ENCODE data around the gene AGRP. TPM values are rescaled to one million over a fixed set of nuclear protein-coding genes. Genes with fewer than 3 reads are reported as not detected.

The AGRP gene
- total and polyA plus RNA-seq, 2 donors from 2014 or later: 2.7 TPM; not detected in 1

DNA sequence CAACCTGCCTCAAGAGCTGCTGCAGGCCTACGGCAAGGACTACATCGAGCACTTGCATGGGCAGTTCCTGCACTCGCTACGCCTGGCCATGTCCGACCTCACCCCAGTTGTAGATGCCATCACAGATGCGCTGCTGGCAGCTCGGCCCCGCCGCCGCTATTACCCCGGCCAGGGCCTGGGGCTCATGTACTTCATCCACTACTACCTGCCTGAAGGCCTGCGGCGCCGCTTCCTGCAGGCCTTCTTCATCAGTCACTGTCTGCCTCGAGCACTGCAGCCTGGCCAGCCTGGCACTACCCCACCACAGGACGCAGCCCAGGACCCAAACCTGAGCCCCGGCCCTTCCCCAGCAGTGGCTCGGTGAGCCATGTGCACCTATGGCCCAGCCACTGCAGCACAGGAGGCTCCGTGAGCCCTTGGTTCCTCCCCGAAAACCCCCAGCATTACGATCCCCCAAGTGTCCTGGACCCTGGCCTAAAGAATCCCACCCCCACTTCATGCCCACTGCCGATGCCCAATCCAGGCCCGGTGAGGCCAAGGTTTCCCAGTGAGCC, 46.6 kb downstream of the AGRP start:
- intact Hi-C loops (cut with DNase I): no loop called here
- DNase-seq: no peak
- Histone ChIP-seq H3K4me3 (ENCODE audit: low read length in 3 of 3) (no peak overlapping the region), H3K9me3 (ENCODE audit: control insufficient read depth in 2 of 3, insufficient read depth in 1 of 3, low read length in 3 of 3) (no peaks in the 10 kb centered on the region), H3K27me3 (ENCODE audit: control insufficient read depth, insufficient read depth, low read length) (no peaks in the 10 kb centered on the region), H3K36me3 (ENCODE audit: control insufficient read depth in 2 of 3, insufficient read depth in 3 of 3, low read length in 3 of 3) (peaks cover 3 to 25% (median 18%) of the 10 kb centered on the region in 3 donors), H3K27ac (ENCODE audit: low read depth in 2 of 2, low read length in 2 of 2) (peak overlapping the region; percentile 79 to 85), H3K9ac (ENCODE audit: low read length in 3 of 3) (peak overlapping the region in 1 of 3 donors; percentile 44), H3K4me1 (ENCODE audit: control insufficient read depth in 2 of 3, insufficient read depth in 2 of 3, low read depth in 1 of 3, low read length in 3 of 3) (peaks cover 2 to 41% (median 25%) of the 10 kb centered on the region in 3 donors)
- TF ChIP-seq, protein P1, sequence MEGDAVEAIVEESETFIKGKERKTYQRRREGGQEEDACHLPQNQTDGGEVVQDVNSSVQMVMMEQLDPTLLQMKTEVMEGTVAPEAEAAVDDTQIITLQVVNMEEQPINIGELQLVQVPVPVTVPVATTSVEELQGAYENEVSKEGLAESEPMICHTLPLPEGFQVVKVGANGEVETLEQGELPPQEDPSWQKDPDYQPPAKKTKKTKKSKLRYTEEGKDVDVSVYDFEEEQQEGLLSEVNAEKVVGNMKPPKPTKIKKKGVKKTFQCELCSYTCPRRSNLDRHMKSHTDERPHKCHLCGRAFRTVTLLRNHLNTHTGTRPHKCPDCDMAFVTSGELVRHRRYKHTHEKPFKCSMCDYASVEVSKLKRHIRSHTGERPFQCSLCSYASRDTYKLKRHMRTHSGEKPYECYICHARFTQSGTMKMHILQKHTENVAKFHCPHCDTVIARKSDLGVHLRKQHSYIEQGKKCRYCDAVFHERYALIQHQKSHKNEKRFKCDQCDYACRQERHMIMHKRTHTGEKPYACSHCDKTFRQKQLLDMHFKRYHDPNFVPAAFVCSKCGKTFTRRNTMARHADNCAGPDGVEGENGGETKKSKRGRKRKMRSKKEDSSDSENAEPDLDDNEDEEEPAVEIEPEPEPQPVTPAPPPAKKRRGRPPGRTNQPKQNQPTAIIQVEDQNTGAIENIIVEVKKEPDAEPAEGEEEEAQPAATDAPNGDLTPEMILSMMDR (IDR thresholded peaks at IDR 0.05; ENCODE audit: borderline replicate concordance, extremely low read depth, insufficient read depth): no peak
- FAIRE-seq: no peak

GRCh38 chr16:67435758-67436164, 47.6 kb downstream of the AGRP start:
- Histone ChIP-seq H3K9ac (ENCODE audit: low read length in 3 of 3) (peak overlapping the region in 1 of 3 donors; percentile 74), H3K27ac (ENCODE audit: low read depth in 2 of 2, low read length in 2 of 2) (peak overlapping the region; percentile 88), H3K4me1 (ENCODE audit: control insufficient read depth in 2 of 3, insufficient read depth in 2 of 3, low read depth in 1 of 3, low read length in 3 of 3) (peaks cover 0 to 37% (median 19%) of the 10 kb centered on the region in 3 donors), H3K9me3 (ENCODE audit: control insufficient read depth in 2 of 3, insufficient read depth in 1 of 3, low read length in 3 of 3) (no peaks in the 10 kb centered on the region), H3K36me3 (ENCODE audit: control insufficient read depth in 2 of 3, insufficient read depth in 3 of 3, low read length in 3 of 3) (peaks cover 3 to 25% (median 18%) of the 10 kb centered on the region in 3 donors), H3K4me3 (ENCODE audit: low read length in 3 of 3) (peak overlapping the region in 1 of 3 donors; percentile 20), H3K27me3 (ENCODE audit: control insufficient read depth, insufficient read depth, low read length) (no peaks in the 10 kb centered on the region)
- FAIRE-seq: no peak
- DNase-seq: no peak
- intact Hi-C loops (cut with DNase I): no loop called here
- TF ChIP-seq, protein P1 (IDR thresholded peaks at IDR 0.05; ENCODE audit: borderline replicate concordance, extremely low read depth, insufficient read depth): no peak

GRCh38 chr16:67433131-67433719, 50.1 kb downstream of the AGRP start:
- H3K27me3 ChIP-seq (ENCODE audit: control insufficient read depth, insufficient read depth, low read length): peaks cover 3% of the 10 kb centered on the region
- DNase-seq (no peak), FAIRE-seq (no peak)
- intact Hi-C loops (cut with DNase I): no loop called here
- peak overlapping the region; percentile 3 to 80 (median 70) for H3K4me3 ChIP-seq (ENCODE audit: low read length in 3 of 3)
- H3K36me3 ChIP-seq (ENCODE audit: control insufficient read depth in 2 of 3, insufficient read depth in 3 of 3, low read length in 3 of 3): peaks cover 0 to 18% (median 14%) of the 10 kb centered on the region in 3 donors
- H3K9ac ChIP-seq (ENCODE audit: low read length in 3 of 3): peak overlapping the region in 2 of 3 donors; percentile 89 to 95
- H3K4me1 ChIP-seq (ENCODE audit: control insufficient read depth in 2 of 3, insufficient read depth in 2 of 3, low read depth in 1 of 3, low read length in 3 of 3): peaks cover 0 to 45% (median 30%) of the 10 kb centered on the region in 3 donors
- TF ChIP-seq, protein P1 (IDR thresholded peaks at IDR 0.05; ENCODE audit: borderline replicate concordance, extremely low read depth, insufficient read depth): no peak
- H3K9me3 ChIP-seq (ENCODE audit: control insufficient read depth in 2 of 3, insufficient read depth in 1 of 3, low read length in 3 of 3): no peaks in the 10 kb centered on the region
- peak overlapping the region; percentile 93 to 98 for H3K27ac ChIP-seq (ENCODE audit: low read depth in 2 of 2, low read length in 2 of 2)

Other genes with a start within 250 kb of the AGRP start
- 30.4 TPM for gene FHOD1, start 236.1 kb downstream of the AGRP start, total RNA-seq
- 21.0 TPM for gene FHOD1, start 236.1 kb downstream of the AGRP start, polyA plus RNA-seq (ENCODE audit: insufficient read depth, low read depth, low replicate concordance)
- 1.1 TPM for gene SLC9A5, start 234.6 kb downstream of the AGRP start, total RNA-seq
- 0.92 TPM for gene SLC9A5, start 234.6 kb downstream of the AGRP start, polyA plus RNA-seq (ENCODE audit: insufficient read depth, low read depth, low replicate concordance)
- 10.1 TPM for gene PLEKHG4, start 204.0 kb downstream of the AGRP start, total RNA-seq
- 2.6 TPM for gene PLEKHG4, start 204.0 kb downstream of the AGRP start, polyA plus RNA-seq (ENCODE audit: insufficient read depth, low read depth, low replicate concordance)
- gene KCTD19, start 156.8 kb downstream of the AGRP start, total RNA-seq: 0.31 TPM
- gene KCTD19, start 156.8 kb downstream of the AGRP start, polyA plus RNA-seq (ENCODE audit: insufficient read depth, low read depth, low replicate concordance): not detected
- gene LRRC36, start 156.7 kb downstream of the AGRP start, total RNA-seq: 2.6 TPM
- gene LRRC36, start 156.7 kb downstream of the AGRP start, polyA plus RNA-seq (ENCODE audit: insufficient read depth, low read depth, low replicate concordance): 3.1 TPM
- 8.2 TPM for gene TPPP3, start 90.0 kb downstream of the AGRP start, total RNA-seq
- 108 TPM for gene TPPP3, start 90.0 kb downstream of the AGRP start, polyA plus RNA-seq (ENCODE audit: insufficient read depth, low read depth, low replicate concordance)
- gene ZDHHC1, start 67.1 kb downstream of the AGRP start, total RNA-seq: 23.6 TPM
- 14.6 TPM for gene ZDHHC1, start 67.1 kb downstream of the AGRP start, polyA plus RNA-seq (ENCODE audit: insufficient read depth, low read depth, low replicate concordance)
- gene HSD11B2, start 52.4 kb downstream of the AGRP start, total RNA-seq: 139 TPM
- gene HSD11B2, start 52.4 kb downstream of the AGRP start, polyA plus RNA-seq (ENCODE audit: insufficient read depth, low read depth, low replicate concordance): 1,022 TPM
- gene ATP6V0D1, start 2.4 kb downstream of the AGRP start, total RNA-seq: 100 TPM
- gene ATP6V0D1, start 2.4 kb downstream of the AGRP start, polyA plus RNA-seq (ENCODE audit: insufficient read depth, low read depth, low replicate concordance): 208 TPM
- 116 TPM for gene RIPOR1, start 45.3 kb upstream of the AGRP start, total RNA-seq
- 60.9 TPM for gene RIPOR1, start 45.3 kb upstream of the AGRP start, polyA plus RNA-seq (ENCODE audit: insufficient read depth, low read depth, low replicate concordance)
- 42.6 TPM for gene CTCF, start 79.0 kb upstream of the AGRP start, total RNA-seq
- gene CTCF, start 79.0 kb upstream of the AGRP start, polyA plus RNA-seq (ENCODE audit: insufficient read depth, low read depth, low replicate concordance): 20.4 TPM
- 7.1 TPM for gene CARMIL2, start 161.6 kb upstream of the AGRP start, total RNA-seq
- gene CARMIL2, start 161.6 kb upstream of the AGRP start, polyA plus RNA-seq (ENCODE audit: insufficient read depth, low read depth, low replicate concordance): 0.30 TPM
- gene ACD, start 176.7 kb upstream of the AGRP start, total RNA-seq: 15.2 TPM
- 20.0 TPM for gene ACD, start 176.7 kb upstream of the AGRP start, polyA plus RNA-seq (ENCODE audit: insufficient read depth, low read depth, low replicate concordance)
- gene PARD6A, start 177.4 kb upstream of the AGRP start, total RNA-seq: 6.1 TPM
- gene PARD6A, start 177.4 kb upstream of the AGRP start, polyA plus RNA-seq (ENCODE audit: insufficient read depth, low read depth, low replicate concordance): 17.1 TPM
- 30.2 TPM for gene ENKD1, start 183.2 kb upstream of the AGRP start, total RNA-seq
- 38.3 TPM for gene ENKD1, start 183.2 kb upstream of the AGRP start, polyA plus RNA-seq (ENCODE audit: insufficient read depth, low read depth, low replicate concordance)
- 6.6 TPM for gene C16orf86, start 183.3 kb upstream of the AGRP start, total RNA-seq
- gene C16orf86, start 183.3 kb upstream of the AGRP start, polyA plus RNA-seq (ENCODE audit: insufficient read depth, low read depth, low replicate concordance): 11.2 TPM
- 24.5 TPM for gene GFOD2, start 235.8 kb upstream of the AGRP start, total RNA-seq
- 14.5 TPM for gene GFOD2, start 235.8 kb upstream of the AGRP start, polyA plus RNA-seq (ENCODE audit: insufficient read depth, low read depth, low replicate concordance)